GM19238 (cell line): ENCODE data around the gene KIF1A.

ENCODE experiments used
- DNase-seq: peaks from one replicate; pipeline ENCODE4 v3.0.0; 2011; ENCODE audit warnings: low spot score; ENCODE audit not compliant: insufficient read length

The KIF1A gene

DNA sequence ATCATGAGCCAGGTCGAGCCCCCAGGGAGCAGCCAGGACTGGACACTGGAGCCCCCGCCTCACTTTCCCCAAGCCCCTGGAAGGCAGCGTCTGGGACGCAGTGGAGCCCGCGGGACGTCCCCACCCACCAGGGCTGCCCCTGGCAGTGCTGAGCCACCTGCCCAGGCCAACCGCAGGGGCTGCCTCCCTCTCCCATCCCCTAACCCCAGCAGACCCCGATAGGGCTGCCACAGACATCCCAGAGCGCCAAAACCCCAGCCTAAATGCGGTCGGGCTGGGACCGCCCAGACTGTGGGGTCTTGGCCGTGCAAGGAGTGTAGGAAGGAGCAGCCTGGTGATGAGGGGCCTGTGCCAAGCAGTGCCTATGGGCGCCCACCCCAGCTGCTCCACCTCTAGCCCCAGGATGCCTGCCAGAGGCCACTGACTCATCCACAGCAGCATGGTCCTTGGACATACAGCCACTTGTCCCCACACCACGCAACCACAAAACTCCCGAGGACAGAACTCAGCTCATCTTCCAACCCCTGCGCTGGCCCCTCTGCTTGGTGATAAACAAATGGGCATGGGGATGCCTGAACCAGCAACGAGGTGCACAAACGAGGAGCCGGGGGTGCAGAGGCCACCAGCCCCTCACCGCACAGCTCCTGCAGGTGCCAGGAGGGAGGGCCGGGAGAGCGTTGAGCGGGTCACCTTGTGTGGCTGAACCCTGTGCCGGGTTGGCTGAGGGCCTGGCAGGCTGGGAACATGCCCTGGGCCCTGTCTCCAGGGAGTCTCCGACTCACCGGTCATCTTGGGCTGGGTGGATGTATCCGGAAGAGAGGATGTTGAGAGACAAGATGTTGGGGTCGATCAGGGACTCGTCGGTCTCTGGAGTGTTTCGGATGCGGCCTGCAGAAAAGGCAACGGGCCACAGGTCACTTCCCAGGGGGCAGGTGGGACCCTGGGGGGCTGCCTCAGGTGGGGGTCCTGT, 83.5 kb downstream of the KIF1A start:
- no peak for DNase-seq

GRCh38 chr2:240735476-240735875, 84.5 kb downstream of the KIF1A start:
- DNase-seq, result no peak

DNA sequence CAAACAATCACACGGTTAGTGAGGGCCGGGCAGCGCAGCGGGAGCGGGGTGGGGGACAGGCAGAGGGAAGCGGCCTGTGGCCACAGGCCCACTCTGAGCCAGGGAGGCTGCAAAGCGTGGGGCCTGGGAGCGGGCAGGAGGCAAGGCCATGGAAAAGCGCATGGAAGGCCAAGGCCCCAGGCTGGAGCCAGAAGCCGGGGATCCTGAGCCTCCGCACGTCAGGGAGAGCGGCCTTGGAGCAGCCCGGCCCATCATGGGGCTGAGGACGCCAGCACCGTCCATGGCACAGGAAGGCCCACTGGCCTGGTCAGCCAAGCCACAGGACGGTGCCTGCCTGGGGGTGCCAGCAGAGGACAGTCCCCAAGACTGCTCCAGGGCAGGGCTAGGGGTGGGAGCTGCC, 85.3 kb downstream of the KIF1A start:
- DNase-seq, result no peak

DNA sequence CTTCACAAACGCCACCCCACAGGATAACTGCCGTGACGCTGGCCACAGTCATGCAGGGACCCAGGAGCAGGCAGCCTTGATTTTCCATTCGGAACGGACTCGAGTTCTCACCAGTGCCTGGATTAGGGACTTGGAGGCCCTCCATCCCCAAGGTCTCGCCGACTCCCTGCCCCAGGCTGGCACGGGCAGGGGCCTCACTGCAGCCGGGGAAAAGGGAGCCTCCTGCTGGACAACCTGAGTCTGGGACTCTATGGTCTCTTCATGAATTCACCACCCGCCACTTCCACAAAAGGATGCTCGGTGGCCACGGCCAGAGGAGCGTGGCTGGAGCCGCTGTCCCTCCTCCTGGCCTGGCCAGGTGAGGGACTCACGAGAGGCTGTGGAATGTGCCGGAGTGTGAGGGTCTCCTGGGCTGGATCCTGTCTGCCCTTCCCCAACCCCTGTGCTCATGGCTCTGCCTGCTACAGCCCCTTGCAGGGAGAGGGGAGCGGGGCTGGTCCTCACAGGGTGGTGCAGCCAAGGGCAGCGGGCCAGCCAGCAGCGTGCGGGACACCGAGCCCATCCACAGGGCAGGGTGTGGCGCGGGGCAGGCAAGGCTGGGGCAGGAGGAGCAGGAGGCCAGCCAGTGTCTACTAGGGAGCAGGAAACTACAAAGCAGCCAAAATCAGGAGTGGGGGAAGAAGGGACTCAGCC, 86.1 kb downstream of the KIF1A start:
- DNase-seq, result no peak

GRCh38 chr2:240732911-240733622, 87.0 kb downstream of the KIF1A start:
- no peak for DNase-seq

GRCh38 chr2:240732184-240732583, 87.8 kb downstream of the KIF1A start:
- no peak for DNase-seq

- no peak for DNase-seq
These were observed 88.9 kb downstream of the KIF1A start for GRCh38 chr2:240731178-240731545.

DNA sequence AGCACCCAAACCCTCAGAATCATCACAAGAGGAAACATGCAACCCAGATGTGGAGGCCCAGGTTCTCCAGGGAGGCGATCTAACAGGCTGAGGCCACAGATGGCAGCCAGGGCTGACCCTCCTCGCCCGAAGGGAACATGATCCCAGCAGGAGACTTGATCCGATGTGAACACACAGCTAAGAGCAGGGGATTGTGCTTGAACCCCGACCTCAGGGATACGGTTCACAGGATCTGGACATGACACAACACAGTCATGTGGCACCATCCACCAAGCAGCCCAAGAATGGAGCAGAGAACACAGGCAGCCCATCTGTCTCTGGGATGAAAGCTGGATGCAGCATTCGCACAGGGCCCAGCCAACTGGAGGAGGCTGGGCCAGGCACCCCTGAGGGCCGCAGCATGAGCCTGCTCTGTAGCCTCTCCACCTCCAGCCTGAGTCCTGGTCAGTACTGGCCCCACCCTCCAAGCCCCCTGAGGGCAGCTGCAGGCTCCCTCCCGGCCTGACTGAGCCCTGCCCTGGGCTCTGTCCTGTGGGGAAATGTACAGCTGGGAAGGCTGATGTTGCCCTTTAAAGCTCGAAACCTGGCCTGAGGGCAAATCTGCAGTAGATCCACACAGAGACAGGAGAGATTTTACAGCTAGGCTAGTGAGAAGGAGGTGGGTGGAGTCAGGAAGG, 89.4 kb downstream of the KIF1A start:
- no peak for DNase-seq

GRCh38 chr2:240728827-240729226, 91.2 kb downstream of the KIF1A start:
- no peak for DNase-seq

- DNase-seq, result no peak
These were observed 91.7 kb downstream of the KIF1A start for GRCh38 chr2:240728361-240728760.

DNA sequence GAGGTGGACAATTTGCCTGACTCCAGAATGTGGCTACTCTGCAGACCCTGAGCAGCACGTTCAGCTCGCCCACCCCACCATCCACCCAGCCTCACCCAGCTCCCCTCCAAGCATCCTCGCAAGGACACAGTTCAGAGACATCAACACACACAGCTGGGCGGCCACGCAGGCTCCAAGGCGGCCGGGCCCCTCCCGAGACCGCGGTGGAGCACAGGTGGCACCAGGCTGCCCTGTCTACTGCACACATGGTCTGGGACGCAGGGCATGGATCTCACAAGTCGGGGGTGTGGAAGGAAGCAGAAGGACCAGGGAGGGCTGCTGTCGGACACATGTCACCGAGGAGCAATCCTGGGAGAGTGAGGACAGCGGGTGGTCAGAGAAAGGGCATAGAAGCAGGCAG, 92.1 kb downstream of the KIF1A start:
- DNase-seq, result no peak

DNA sequence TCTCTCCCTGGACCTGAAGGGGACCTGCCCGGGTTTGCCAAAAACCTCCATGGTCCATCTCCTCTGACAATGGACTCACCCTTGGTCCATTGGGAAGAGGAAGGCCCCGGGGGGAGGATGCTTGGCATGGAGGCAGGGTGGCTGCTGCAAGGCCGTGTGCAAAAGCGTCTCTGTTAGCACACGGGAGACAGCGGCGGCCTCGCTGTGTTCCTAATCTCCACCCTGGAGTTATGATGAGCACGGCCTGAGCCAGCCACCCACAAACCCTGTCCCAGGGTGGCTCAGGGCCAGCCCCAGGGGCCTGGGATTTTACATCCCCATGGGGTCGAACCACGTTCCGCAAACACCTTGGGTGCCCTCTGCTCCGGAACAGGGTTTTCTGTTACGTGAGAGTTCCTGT, 92.6 kb downstream of the KIF1A start:
- no peak for DNase-seq

GRCh38 chr2:240726876-240727275, 93.1 kb downstream of the KIF1A start:
- DNase-seq, result no peak

DNA sequence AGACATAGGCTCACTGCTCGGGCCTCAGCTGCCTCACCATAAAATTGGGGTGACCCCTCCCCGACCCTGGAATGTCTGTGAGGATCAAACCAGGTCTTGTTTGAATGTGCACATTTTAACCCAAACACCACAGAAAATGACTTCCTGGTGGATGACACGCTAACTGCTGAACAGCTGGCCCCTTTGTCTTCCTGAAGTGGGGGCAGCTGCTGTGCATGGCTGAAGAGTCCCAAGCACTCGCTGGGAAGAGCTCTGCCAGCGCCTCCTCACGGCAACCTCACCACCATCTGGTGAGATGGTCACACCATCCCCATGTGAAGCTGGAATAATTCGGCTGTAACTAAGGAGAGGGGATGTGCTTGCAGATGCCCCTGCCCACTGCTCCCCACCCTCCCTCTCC, 94.3 kb downstream of the KIF1A start:
- no peak for DNase-seq

- DNase-seq, result no peak
These were observed 94.8 kb downstream of the KIF1A start for GRCh38 chr2:240725266-240725665.

DNA sequence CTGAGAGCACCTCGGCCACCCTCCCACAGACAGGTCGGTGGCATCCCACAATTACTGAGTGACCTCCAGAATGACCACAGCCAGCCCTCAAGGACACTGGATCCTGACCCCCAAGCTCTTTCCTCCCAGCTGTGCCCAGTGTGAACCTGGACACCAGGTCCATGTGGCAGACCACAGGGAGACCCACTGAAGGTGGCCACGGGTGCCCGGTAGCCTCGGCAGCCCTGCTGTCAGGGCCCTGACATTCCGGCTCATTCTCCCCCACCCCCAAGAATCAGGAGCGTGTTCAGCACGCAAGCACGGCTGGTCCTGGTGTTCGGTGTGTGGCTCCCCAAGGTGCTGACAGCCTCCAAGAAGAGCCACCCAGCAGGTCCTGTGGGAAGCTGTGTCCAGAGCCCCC, 95.6 kb downstream of the KIF1A start:
- DNase-seq, result no peak

DNA sequence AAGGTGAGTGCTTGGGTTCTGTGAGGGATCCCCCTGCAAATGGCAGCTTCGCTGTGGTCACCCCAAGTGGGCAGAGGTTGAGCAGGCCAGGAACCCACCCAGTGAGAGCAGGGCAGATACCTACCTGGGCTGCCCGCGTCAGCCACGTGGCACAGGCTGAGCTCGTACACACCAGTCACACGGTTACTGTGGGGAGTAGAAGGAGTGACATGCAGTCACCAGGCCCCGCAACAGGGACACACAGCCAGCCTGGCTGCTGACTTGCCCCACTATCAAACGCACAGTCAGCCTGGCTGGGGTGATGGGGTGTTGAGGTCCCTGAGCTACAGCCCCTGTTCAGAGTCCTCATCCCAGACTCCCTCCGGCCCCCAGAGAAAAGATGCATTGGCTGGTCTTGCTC, 96.2 kb downstream of the KIF1A start:
- DNase-seq, result no peak

DNA sequence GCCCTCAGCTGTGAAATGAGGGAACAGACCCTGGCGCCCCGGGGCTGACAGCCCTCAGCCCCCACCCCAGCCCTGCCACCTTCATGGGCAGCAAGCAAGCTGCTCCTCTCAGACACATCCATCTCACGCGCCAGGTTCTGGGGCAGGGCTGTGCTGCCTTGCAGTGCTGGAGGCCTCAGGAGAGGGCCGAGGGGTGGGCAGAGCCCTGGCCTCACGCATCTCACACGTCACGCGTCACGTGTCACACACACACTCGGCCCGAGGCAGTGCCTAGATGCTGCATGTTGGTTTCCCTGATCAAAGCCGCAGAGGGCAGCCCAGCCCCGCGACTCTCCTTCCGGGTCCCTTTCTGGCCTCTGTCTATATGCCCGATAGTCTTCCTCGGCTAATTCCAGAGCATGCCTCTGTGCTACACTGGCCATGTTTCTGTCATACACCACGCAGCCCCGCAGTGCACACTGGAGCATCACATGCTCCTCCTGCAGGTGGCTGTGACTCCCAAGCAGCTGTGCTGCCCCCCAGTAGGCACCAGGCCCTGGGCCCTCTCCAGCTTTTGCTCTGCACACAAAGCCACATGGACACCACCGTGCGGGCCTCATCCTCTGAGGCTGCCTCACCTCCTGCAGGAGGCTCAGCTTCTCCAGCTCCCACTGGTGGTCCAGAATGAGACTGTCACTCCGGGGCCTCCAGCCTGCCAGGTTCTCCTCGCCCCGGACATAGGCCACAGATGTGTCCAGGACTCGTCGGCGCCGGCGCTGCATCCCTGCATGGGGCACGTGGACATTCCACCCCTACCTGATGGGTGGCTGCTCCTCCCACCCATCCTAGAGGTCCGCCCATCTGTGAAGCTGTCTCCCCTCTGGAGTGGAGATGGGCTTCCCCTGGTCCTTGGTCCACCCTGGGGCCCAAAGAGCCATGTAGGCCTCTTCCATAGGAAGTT, 97.0 kb downstream of the KIF1A start:
- DNase-seq, result no peak

DNA sequence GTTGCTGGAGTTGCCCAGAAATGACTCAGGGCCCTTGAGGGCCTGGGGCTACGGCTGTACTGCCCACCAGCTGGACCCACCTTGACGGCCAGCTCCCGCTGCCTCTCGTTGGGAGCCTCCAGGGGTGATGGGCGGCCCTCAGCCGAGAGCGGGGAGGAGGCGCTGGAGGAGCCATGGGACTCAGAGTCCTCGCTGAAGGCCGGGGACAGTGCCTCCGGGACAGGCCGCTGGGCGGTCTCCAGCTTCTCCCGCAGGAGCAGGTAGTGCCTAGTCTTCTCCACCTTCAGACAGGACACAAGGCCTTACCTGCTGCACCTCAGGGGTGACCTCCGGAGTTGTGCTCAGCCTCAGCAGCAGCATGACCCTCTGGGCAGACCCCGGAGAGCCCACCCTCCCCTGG, 97.6 kb downstream of the KIF1A start:
- no peak for DNase-seq

GRCh38 chr2:240721596-240722180, 98.3 kb downstream of the KIF1A start:
- no peak for DNase-seq
